Cardiac fibroblast (primary cell): ENCODE measurements around the gene DPM1.
A peak's percentile ranks its signal among the peaks of the same experiment; 100 is the strongest.

Experiments used
- DNase-seq, 2 donors: peaks; one replicate each; pipeline versions ENCODE4 v3.0.0 to v3.0.0-alpha.2; 2010; ENCODE audit warnings: low read depth in 2 of 2
- H3K4me3 ChIP-seq, 2 donors: replicated peaks in 1 of 2; 1 replicate in 1 of 2; 2 replicates in 1 of 2; pipeline ENCODE4 v1.5.1; 2011; ENCODE audit warnings: low read depth in 2 of 2, low read length in 2 of 2, mild to moderate bottlenecking in 2 of 2, moderate library complexity in 1 of 2
- CTCF ChIP-seq: IDR thresholded peaks from one replicate; pipeline ENCODE4 v1.5.1; 2011; ENCODE audit warnings: low read depth, mild to moderate bottlenecking, low read length, inconsistent platforms

Gene DPM1

GRCh38 chr20:50926530-50926929 lies 31.8 kb downstream of the DPM1 start:
- DNase-seq: no peak
- no peak overlapping the region for H3K4me3 ChIP-seq
- TF ChIP-seq CTCF: no peak

GRCh38 chr20:50924261-50924920 lies 33.9 kb downstream of the DPM1 start:
- TF ChIP-seq CTCF: no peak
- DNase-seq: no peak
- H3K4me3 ChIP-seq: no peak overlapping the region

- TF ChIP-seq CTCF: no peak
- no peak overlapping the region for H3K4me3 ChIP-seq
- DNase-seq: no peak
These were observed 36.4 kb downstream of the DPM1 start for GRCh38 chr20:50921803-50922501.

GRCh38 chr20:50920997-50921396 lies 37.3 kb downstream of the DPM1 start:
- peak; percentile 55 to 59 for DNase-seq
- no peak overlapping the region for H3K4me3 ChIP-seq

GRCh38 chr20:50919567-50919966 lies 38.8 kb downstream of the DPM1 start:
- H3K4me3 ChIP-seq: no peak overlapping the region
- peak; percentile 77 to 95 for DNase-seq
- no peak for TF ChIP-seq CTCF

More at GRCh38 chr20:50920997-50921396, 37.3 kb downstream of the DPM1 start:
- TF ChIP-seq CTCF: no peak

GRCh38 chr20:50918403-50918802 lies 39.9 kb downstream of the DPM1 start:
- no peak for TF ChIP-seq CTCF
- no peak overlapping the region for H3K4me3 ChIP-seq
- peak; percentile 63 to 72 for DNase-seq
